GM12801 (cell line): ENCODE results near the gene DMRT1.

Experiments used
- TF ChIP-seq, protein P1 (sequence below): IDR thresholded peaks from one replicate; pipeline ENCODE4 v1.5.1; 2011; ENCODE audit warnings: control low read depth; ENCODE audit not compliant: insufficient read length; ENCODE audit errors: extremely low read depth

Gene DMRT1

DNA sequence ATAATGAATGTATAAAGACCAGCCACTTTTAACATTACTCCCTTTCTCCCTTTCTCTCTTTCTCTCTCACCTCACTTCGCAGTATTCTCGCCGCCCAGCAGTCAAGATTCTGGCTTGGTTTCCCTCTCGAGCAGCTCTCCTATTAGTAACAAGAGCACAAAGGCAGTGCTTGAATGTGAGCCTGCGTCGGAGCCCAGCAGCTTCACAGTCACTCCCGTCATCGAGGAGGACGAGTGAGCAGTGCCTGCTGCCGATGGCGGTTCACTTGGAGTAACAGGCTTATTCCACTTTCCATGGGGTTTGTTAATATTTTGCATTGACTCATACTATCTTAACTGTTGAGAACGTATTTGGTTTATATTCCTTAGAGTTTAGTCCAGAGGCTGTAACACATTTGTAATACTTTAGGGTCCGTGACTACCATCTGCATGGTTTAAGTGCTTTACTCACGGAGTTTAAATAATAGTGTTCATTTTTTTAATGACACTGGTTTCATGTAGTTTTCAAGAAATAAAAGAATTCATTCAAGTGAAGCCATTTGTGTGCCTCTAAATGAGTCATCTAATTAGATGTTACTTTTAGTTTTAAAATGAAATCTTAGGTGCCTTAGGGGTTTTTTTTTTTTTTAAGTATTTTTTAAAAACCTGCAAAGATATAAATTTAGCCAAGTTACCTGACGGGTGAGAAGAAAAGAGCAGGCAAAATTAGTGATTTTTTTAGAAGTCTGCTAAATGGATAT lies 126.6 kb downstream of the DMRT1 start:
- TF ChIP-seq, protein P1, sequence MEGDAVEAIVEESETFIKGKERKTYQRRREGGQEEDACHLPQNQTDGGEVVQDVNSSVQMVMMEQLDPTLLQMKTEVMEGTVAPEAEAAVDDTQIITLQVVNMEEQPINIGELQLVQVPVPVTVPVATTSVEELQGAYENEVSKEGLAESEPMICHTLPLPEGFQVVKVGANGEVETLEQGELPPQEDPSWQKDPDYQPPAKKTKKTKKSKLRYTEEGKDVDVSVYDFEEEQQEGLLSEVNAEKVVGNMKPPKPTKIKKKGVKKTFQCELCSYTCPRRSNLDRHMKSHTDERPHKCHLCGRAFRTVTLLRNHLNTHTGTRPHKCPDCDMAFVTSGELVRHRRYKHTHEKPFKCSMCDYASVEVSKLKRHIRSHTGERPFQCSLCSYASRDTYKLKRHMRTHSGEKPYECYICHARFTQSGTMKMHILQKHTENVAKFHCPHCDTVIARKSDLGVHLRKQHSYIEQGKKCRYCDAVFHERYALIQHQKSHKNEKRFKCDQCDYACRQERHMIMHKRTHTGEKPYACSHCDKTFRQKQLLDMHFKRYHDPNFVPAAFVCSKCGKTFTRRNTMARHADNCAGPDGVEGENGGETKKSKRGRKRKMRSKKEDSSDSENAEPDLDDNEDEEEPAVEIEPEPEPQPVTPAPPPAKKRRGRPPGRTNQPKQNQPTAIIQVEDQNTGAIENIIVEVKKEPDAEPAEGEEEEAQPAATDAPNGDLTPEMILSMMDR, result no peak

DNA sequence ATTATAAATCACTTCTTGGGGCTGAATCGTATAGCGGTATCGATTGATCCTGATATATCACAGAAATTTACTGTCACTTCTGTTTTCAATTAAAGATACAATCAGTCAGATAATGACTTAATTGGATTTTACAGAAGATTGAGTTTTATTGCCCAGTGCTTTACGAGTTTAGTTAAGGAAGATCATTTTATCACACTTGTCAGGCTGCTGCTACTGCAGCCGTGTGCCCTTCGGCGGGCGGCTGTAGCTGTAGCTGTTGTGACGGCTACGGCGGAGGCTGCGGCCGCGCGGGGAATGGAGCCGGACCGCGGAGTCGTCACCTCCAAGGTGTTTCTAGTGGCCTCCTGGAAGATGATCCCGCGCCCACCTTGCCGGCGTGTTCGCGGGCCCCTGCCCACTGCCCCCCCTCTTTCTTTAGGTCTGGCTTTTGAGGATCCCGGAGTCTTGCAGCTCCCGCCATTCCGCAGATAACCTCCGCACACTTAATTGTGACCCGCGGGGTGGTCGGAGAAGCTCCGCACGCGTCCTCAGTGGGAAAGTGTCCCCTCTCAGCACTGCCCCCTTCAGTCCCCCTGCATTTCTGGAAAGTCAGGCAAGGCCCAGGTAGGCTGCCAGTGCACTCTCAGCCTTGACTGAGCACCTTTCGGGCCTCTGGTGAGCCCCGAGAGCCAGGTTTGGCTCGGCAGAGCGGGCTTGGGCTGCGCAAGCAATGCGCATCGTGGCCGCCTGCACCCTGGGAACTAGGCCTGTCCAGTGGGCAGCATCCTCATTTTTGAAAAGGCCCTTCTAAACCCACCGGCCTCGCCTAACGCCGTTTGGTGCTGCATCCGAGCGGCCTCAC lies 128.0 kb downstream of the DMRT1 start:
- TF ChIP-seq, protein P1, result no peak

DNA sequence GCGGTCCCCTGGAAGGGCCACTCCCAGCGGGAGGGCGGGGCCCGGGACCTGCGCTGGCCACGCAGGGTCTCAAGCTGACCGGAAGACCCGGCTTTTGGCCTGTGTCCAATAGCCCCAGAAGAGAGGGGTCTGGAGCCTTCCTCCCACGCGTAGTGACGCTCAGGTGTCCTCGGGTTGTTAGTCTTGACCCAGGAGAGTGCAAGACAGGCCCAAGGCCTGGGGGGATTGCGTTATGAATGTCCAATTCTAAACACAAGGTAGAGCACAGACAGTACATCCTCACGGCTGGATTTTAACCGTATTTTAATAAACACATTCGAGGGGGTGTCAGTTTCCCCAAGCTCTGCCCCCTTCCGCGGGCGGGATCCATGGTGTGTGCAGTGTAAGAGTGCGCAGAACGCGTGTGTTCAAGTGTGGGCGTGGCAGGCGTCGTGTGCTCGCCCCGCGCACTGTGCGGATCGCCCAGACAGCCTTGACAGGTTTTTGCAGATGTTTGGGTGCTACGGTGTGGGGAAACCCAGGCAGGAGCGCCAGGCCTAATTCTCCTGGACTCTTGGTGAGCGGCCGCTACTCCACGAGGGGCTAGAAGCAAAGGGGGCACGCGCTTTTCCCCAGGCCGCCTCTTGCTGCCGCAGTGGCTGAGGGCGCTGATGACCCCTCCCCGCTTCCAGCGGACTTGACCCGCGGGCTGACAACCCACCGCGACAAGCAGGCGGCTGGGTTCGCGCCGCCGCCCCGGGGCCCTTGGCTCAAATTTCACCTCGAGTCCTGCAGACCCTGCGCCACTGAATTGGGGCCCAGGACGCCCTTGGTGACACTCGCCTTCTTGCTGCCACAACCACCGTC lies 128.9 kb downstream of the DMRT1 start:
- TF ChIP-seq, protein P1, result no peak

DNA sequence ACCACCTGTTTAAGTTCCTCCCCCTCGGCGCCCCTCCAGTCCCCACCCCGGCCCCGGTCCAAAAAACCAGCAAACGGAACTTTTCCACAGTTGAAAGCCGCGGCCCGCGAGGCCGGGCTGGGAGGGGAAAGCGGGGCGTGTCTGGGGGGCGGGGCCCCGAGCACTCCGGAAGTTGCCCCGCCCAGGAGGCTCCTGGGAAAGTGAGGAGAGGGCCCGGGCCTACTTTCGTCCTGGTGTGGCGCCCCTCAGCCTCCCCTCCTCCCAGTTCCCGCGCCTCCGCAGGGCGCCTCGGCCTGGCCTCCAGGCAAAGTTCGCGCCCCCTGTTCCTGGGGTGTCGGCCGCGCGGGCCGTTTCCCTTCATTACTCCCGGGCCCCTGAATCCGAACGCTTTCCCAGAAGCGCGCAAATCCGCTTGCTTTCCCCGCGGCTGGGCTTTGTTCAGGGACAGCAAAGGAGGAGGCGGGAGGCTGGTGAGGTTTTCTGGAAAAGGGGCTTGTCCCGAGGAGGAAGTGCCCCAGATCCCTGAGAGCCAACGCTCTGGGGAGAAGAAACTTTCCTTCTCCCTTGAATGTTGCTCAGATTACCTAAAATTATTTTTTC lies 130.5 kb downstream of the DMRT1 start:
- TF ChIP-seq, protein P1, result no peak

DNA sequence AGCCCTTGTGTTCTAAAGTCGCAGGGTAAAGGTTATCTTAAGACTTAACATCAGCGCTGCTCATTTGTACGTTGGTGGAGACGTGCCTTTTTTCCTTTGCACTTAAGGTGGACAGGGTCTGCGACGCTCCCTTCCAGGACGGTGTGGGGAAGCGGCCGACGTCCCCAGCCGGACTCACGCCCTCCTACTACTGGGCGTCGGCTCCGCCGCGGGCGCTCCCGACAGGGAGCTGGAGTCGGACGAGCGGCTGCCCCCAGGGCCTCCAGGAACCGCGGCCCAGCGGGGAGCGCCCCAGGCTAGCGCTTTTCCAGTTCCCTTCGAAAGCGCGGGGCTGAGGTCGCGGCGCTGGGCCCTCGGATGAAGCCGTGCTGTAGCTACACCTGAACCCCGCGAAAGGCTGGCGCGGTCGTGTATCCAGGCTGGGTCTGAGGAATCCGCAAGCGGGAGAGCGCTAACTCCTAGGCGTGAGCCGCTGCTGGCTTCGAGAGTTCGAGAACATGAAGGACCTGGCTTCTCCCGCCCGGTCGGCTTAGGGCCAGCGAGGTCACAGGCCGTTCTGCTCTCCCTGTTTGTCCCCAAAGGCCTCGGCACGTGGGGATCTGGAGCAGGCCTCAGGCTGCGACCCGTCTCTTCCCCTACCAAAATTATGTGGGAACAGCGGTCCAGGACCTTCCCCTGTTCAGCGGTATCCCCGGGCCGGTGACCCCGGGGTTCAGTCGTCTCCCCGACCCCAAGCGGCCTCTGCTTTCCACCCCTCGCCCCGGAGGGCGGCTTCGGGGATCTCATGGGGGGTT lies 131.2 kb downstream of the DMRT1 start:
- TF ChIP-seq, protein P1, result no peak

DNA sequence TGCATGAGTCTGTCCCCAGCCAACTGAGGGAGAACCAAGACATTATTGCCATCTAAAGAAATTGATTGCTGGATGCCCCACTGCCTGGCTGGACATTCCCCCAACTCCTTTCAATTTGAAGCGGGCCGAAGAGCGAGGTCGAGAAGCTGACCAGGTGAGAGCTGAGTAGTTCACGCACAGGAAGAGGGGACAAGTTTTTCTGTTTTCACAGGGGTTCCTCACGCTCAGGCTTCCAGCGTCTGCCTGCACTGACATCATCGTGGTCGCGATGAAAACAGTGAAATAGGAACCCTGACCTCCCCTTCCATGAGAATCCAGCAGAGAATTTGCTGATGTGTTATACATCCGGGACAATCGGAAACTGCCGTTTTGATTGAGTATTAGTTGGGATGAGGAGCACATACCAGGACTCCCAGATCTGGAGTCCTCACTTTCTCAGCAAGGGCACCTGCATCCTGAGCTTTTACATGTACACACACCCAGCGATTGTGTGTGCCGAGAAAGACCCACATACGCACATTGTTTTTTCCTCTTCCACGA lies 131.9 kb downstream of the DMRT1 start:
- TF ChIP-seq, protein P1, result no peak
